ENCODE results near the gene SFMBT2. TPM values are rescaled to one million over a fixed set of nuclear protein-coding genes. Genes with fewer than 3 reads are reported as not detected.

SFMBT2 gene
- total RNA-seq, 1 experiment from 2014 or later = not detected

GRCh38 chr10:7343040-7343439, 67.8 kb downstream of the SFMBT2 start:
- H3K9me3 Mint-ChIP-seq (ENCODE audit: unreplicated experiment) = peaks cover 18% of the 10 kb centered on the region
- H3K36me3 Mint-ChIP-seq (ENCODE audit: insufficient read depth, unreplicated experiment) = no peaks in the 10 kb centered on the region
- POLR2A ChIA-PET = no interaction called here
- no peak overlapping the region for H3K4me3 Mint-ChIP-seq (ENCODE audit: unreplicated experiment)
- CTCF ChIA-PET = no interaction called here
- H3K4me1 Mint-ChIP-seq (ENCODE audit: low read depth, unreplicated experiment) = no peaks in the 10 kb centered on the region
- no TSS peak for BruUV-seq (replicated peaks)
- no peaks in the 10 kb centered on the region for H3K27me3 ChIP-seq (replicated peaks; ENCODE audit: control insufficient read depth, insufficient read depth, low read length)
- intact Hi-C loops (cut with micrococcal nuclease; ENCODE audit: unreplicated experiment) = no loop called here
- H3K36me3 ChIP-seq (ENCODE audit: control insufficient read depth, insufficient read depth, low read length) = no peaks in the 10 kb centered on the region
- no peak for DNase-seq
- H3K27me3 Mint-ChIP-seq (ENCODE audit: insufficient read depth, unreplicated experiment) = peaks cover 9% of the 10 kb centered on the region
- H3K9me3 ChIP-seq = 0 out of 2 replicates have a peak, but pooled peaks cover 4% of the 10 kb centered on the region
- no peak for TF ChIP-seq CTCF (IDR thresholded peaks at IDR 0.05; ENCODE audit: insufficient read depth in 1 of 2, low read depth in 1 of 2, low read length in 1 of 2, severe bottlenecking in 1 of 2, unreplicated experiment in 1 of 2)
- no peak overlapping the region for H3K4me3 ChIP-seq (ENCODE audit: low read depth, low read length)
- H3K27ac Mint-ChIP-seq (ENCODE audit: unreplicated experiment) = no peak overlapping the region
- no peaks in the 10 kb centered on the region for H3K4me1 ChIP-seq

- 0 out of 2 replicates have a peak, but pooled peaks cover 4% of the 10 kb centered on the region for H3K9me3 ChIP-seq
- Mint-ChIP-seq H3K4me1 (ENCODE audit: low read depth, unreplicated experiment) (no peaks in the 10 kb centered on the region), H3K4me3 (ENCODE audit: unreplicated experiment) (no peak overlapping the region), H3K27me3 (ENCODE audit: insufficient read depth, unreplicated experiment) (peaks cover 13% of the 10 kb centered on the region), H3K36me3 (ENCODE audit: insufficient read depth, unreplicated experiment) (no peaks in the 10 kb centered on the region), H3K9me3 (ENCODE audit: unreplicated experiment) (peaks cover 18% of the 10 kb centered on the region), H3K27ac (ENCODE audit: unreplicated experiment) (no peak overlapping the region)
- no peak for DNase-seq
- no peaks in the 10 kb centered on the region for H3K4me1 ChIP-seq
- no TSS peak for BruUV-seq (replicated peaks)
- no peak for TF ChIP-seq CTCF (IDR thresholded peaks at IDR 0.05; ENCODE audit: insufficient read depth in 1 of 2, low read depth in 1 of 2, low read length in 1 of 2, severe bottlenecking in 1 of 2, unreplicated experiment in 1 of 2)
- H3K36me3 ChIP-seq (ENCODE audit: control insufficient read depth, insufficient read depth, low read length) = no peaks in the 10 kb centered on the region
- POLR2A ChIA-PET = no interaction called here
- no peaks in the 10 kb centered on the region for H3K27me3 ChIP-seq (replicated peaks; ENCODE audit: control insufficient read depth, insufficient read depth, low read length)
- CTCF ChIA-PET = no interaction called here
- intact Hi-C loops (cut with micrococcal nuclease; ENCODE audit: unreplicated experiment) = no loop called here
- H3K4me3 ChIP-seq (ENCODE audit: low read depth, low read length) = no peak overlapping the region
Measured at GRCh38 chr10:7340179-7340874, 70.5 kb downstream of the SFMBT2 start.

- Mint-ChIP-seq H3K4me3 (ENCODE audit: unreplicated experiment) (no peak overlapping the region), H3K4me1 (ENCODE audit: low read depth, unreplicated experiment) (no peaks in the 10 kb centered on the region), H3K27ac (ENCODE audit: unreplicated experiment) (no peak overlapping the region), H3K27me3 (ENCODE audit: insufficient read depth, unreplicated experiment) (peaks cover 18% of the 10 kb centered on the region), H3K9me3 (ENCODE audit: unreplicated experiment) (peaks cover 18% of the 10 kb centered on the region), H3K36me3 (ENCODE audit: insufficient read depth, unreplicated experiment) (no peaks in the 10 kb centered on the region)
- intact Hi-C loops (cut with micrococcal nuclease; ENCODE audit: unreplicated experiment) = no loop called here
- DNase-seq = no peak
- ChIA-PET POLR2A (no interaction called here), CTCF (no interaction called here)
- TF ChIP-seq CTCF (IDR thresholded peaks at IDR 0.05; ENCODE audit: insufficient read depth in 1 of 2, low read depth in 1 of 2, low read length in 1 of 2, severe bottlenecking in 1 of 2, unreplicated experiment in 1 of 2) = no peak
- H3K4me3 ChIP-seq (ENCODE audit: low read depth, low read length) = no peak overlapping the region
- 0 out of 2 replicates have a peak, but pooled peaks cover 4% of the 10 kb centered on the region for H3K9me3 ChIP-seq
- no peaks in the 10 kb centered on the region for H3K4me1 ChIP-seq
- H3K27me3 ChIP-seq (replicated peaks; ENCODE audit: control insufficient read depth, insufficient read depth, low read length) = no peaks in the 10 kb centered on the region
- no peaks in the 10 kb centered on the region for H3K36me3 ChIP-seq (ENCODE audit: control insufficient read depth, insufficient read depth, low read length)
- BruUV-seq (replicated peaks) = no TSS peak
Measured at GRCh38 chr10:7339510-7339909, 71.3 kb downstream of the SFMBT2 start.

Measured in Caco-2 (cell line).